Measurements from ENCODE around the gene NME8.

- TF ChIP-seq CTCF (IDR thresholded peaks at IDR 0.05) (no peak), USF2 (IDR thresholded peaks at IDR 0.05) (no peak), EP300 (IDR thresholded peaks at IDR 0.05) (no peak), PBX3 (IDR thresholded peaks at IDR 0.05) (no peak), REST (IDR thresholded peaks at IDR 0.05) (no peak), ZNF302 (CRISPR knock-in tag; IDR thresholded peaks at IDR 0.05) (no peak), RNF2 (IDR thresholded peaks at IDR 0.05; ENCODE audit: borderline replicate concordance, low read depth) (no peak), PHF8 (IDR thresholded peaks at IDR 0.05; ENCODE audit: borderline replicate concordance, low read depth) (no peak), CHD2 (IDR thresholded peaks at IDR 0.05; ENCODE audit: low read length, partially characterized antibody) (no peak), POLR2A (IDR thresholded peaks at IDR 0.05; ENCODE audit: low read length) (no peak), SMC3 (IDR thresholded peaks at IDR 0.05) (no peak), MAX (IDR thresholded peaks at IDR 0.05) (no peak), ATOH8 (CRISPR knock-in tag; IDR thresholded peaks at IDR 0.05; ENCODE audit: low read depth) (no peak)
These were observed 76.2 kb downstream of the NME8 start for GRCh38 chr7:37924491-37925041.
